GM12878 (cell line): ENCODE measurements around the gene POFUT2. TPM values are rescaled to one million over a fixed set of nuclear protein-coding genes. Genes with fewer than 3 reads are reported as not detected.

ENCODE experiments used
- ATAC-seq: fragments of 200-7000 bp; cut with Tn5 transposase; 3 replicates; pipeline ENCODE4 v1.9.1; 2020; ENCODE audit warnings: mild to moderate bottlenecking, moderate library complexity
- BruUV-seq: library from RNA; stranded (reverse); fragments of 400-500 nt; replicated peaks from 2 replicates; lab custom pipeline; 2021; lab: Mats Ljungman, UMichigan
- CTCF ChIA-PET: fragments of 300-600 bp; sonication (Branson Sonifier 250); formaldehyde crosslinking; extraction: SDS; loops from one replicate; lab custom pipeline; 2021; ENCODE audit warnings: inconsistent platforms; lab: Yijun Ruan, JAX
- POLR2A ChIA-PET: fragments of 350-600 bp; formaldehyde crosslinking; extraction: SDS; loops from one replicate; lab custom pipeline; 2021; ENCODE audit warnings: inconsistent platforms; lab: Charles Lee
- RAD21 ChIA-PET: fragments of 300-600 bp; sonication (Branson Sonifier 250); formaldehyde crosslinking; loops from one replicate; lab custom pipeline; 2023; ENCODE audit warnings: antibody characterized with exemption; ENCODE audit not compliant: unreplicated experiment; lab: Charles Lee
- SMC1A ChIA-PET: fragments of 300-600 bp; sonication (Branson Sonifier 250); formaldehyde crosslinking; loops from one replicate; lab custom pipeline; 2023; ENCODE audit not compliant: unreplicated experiment, uncharacterized antibody; lab: Charles Lee
- DNase-seq: peaks from one replicate; pipeline ENCODE4 v3.0.0-alpha.2; 2011; ENCODE audit warnings: low read depth, low spot score
- FAIRE-seq: peaks from 3 replicates; lab custom pipeline; 2011; peaks lifted over from hg19 to GRCh38; lab: Jason Lieb, UNC
- H2AFZ ChIP-seq: 2 replicates; pipeline ENCODE4 v1.6.0; 2011; ENCODE audit warnings: low read depth, low read length, control low read depth; ENCODE audit not compliant: control insufficient read depth
- H3K27ac ChIP-seq: 2 replicates; pipeline ENCODE4 v1.5.1; 2011; ENCODE audit warnings: control low read depth; ENCODE audit not compliant: control insufficient read depth, insufficient read depth
- H3K27me3 ChIP-seq, 2 experiments: replicated peaks in 1 of 2; 2 replicates each; pipeline versions ENCODE4 v1.6.0 to v1.6.1; 2011; ENCODE audit warnings: low read length in 1 of 2; ENCODE audit not compliant: control insufficient read depth in 2 of 2, insufficient read depth in 2 of 2
- H3K36me3 ChIP-seq, 2 experiments: 2 replicates each; pipeline ENCODE4 v1.5.1; 2011; ENCODE audit warnings: low read length in 1 of 2; ENCODE audit not compliant: control insufficient read depth in 2 of 2, insufficient read depth in 2 of 2
- H3K4me1 ChIP-seq: 2 replicates; pipeline ENCODE4 v1.6.1; 2011; ENCODE audit warnings: mild to moderate bottlenecking, low read length, moderate library complexity, mixed read lengths; ENCODE audit not compliant: control insufficient read depth, insufficient read depth
- H3K4me2 ChIP-seq: 2 replicates; pipeline ENCODE4 v1.6.0; 2011; ENCODE audit warnings: control low read depth; ENCODE audit not compliant: control insufficient read depth, insufficient read depth
- H3K4me3 ChIP-seq: fragments of 200-600 bp; sonication (generic); 2 replicates; pipeline ENCODE4 v1.5.1; 2016
- H3K79me2 ChIP-seq: 2 replicates; pipeline ENCODE4 v1.6.0; 2011; ENCODE audit warnings: low read length; ENCODE audit not compliant: control insufficient read depth, insufficient read depth
- H3K9ac ChIP-seq: 2 replicates; pipeline ENCODE4 v1.8.0; 2011; ENCODE audit warnings: low read length, control low read depth, mixed read lengths; ENCODE audit not compliant: control insufficient read depth, insufficient read depth
- H3K9me3 ChIP-seq: replicated peaks from 3 replicates; pipeline ENCODE4 v1.5.1; 2011; ENCODE audit warnings: mild to moderate bottlenecking, low read length; ENCODE audit not compliant: control insufficient read depth, insufficient read depth
- H4K20me1 ChIP-seq: 2 replicates; pipeline ENCODE4 v1.6.0; 2011; ENCODE audit not compliant: control insufficient read depth, insufficient read depth
- CREB1 ChIP-seq: IDR thresholded peaks from 2 replicates; pipeline ENCODE4 v1.6.1; 2012; ENCODE audit warnings: low read depth, mild to moderate bottlenecking, inconsistent platforms
- GATAD2B ChIP-seq: fragments of 450-650 bp; conservative IDR thresholded peaks from 2 replicates; pipeline ENCODE4 v1.6.1; 2017; ENCODE audit warnings: low read depth, mild to moderate bottlenecking, moderate library complexity
- NKRF ChIP-seq: fragments of 450-650 bp; conservative IDR thresholded peaks from 2 replicates; pipeline ENCODE4 v1.6.1; 2017; ENCODE audit warnings: mild to moderate bottlenecking, moderate library complexity
- NRF1 ChIP-seq: conservative IDR thresholded peaks from 2 replicates; pipeline ENCODE4 v1.6.1; 2011; ENCODE audit warnings: mild to moderate bottlenecking, low read depth, low read length, improper control_type of control experiment
- POLR2A ChIP-seq: IDR thresholded peaks from 2 replicates; pipeline ENCODE4 v1.6.1; 2011; ENCODE audit warnings: low read depth, mild to moderate bottlenecking, low read length
- POLR2AphosphoS5 ChIP-seq: IDR thresholded peaks from 2 replicates; pipeline ENCODE4 v1.6.1; 2011; ENCODE audit warnings: mild to moderate bottlenecking, low read length, inconsistent platforms
- POU2F2 ChIP-seq: IDR thresholded peaks from 3 replicates; pipeline ENCODE4 v1.6.1; 2011; ENCODE audit warnings: low read depth, mild to moderate bottlenecking, low read length, borderline replicate concordance
- TARDBP ChIP-seq: IDR thresholded peaks from 2 replicates; pipeline ENCODE4 v1.6.1; 2016; ENCODE audit warnings: borderline replicate concordance
- TCF7 ChIP-seq: IDR thresholded peaks from 2 replicates; pipeline ENCODE4 v1.6.1; 2014; ENCODE audit warnings: antibody characterized with exemption, borderline replicate concordance
- WGBS: methylation state at CpG from one replicate; pipeline ENCODE4 v1.1.6; 2016; ENCODE audit warnings: low lambda C conversion rate; ENCODE audit not compliant: insufficient replicate concordance, insufficient coverage; ENCODE audit errors: missing lambda C conversion rate; 5-methylcytosine and 5-hydroxymethylcytosine counted together
- in situ Hi-C: fragments of 300-500 bp; cut with MboI; formaldehyde crosslinking; loops from 9 replicates; pipeline ENCODE4 v1.14.3; 2018; ENCODE audit warnings: mixed read lengths
- intact Hi-C: fragments of 100-400 bp; cut with micrococcal nuclease; formaldehyde crosslinking; loops from one replicate; pipeline ENCODE4 v1.14.2; 2022; ENCODE audit not compliant: unreplicated experiment
- polyA plus RNA-seq, 11 experiments: library from polyadenylated mRNA; depleted of rRNA in 4 of 11; unstranded in 6 of 11; stranded (reverse) in 5 of 11; fragments of >200 nt; fragmentation: Nextera tagmentation in 4 of 11; fragmentation: Illumina TruSeq in 1 of 11; extraction: Ambion mirVana in 4 of 11; extraction: Trizol in 1 of 11; gene quantifications; 1 replicate in 1 of 11; 2 replicates in 10 of 11; pipeline versions ENCODE4 v1.2.1 to v1.2.3, GENCODE V29; 2011 to 2016; ENCODE audit warnings: inconsistent platforms in 2 of 11, missing spikeins in 2 of 11, low read depth in 1 of 11
- total RNA-seq, 4 experiments: library from RNA; depleted of rRNA in 3 of 4; stranded (reverse); fragments of >200 nt in 3 of 4; fragmentation: Illumina TruSeq in 1 of 4; extraction: Trizol in 1 of 4; gene quantifications; 2 replicates each; pipeline versions ENCODE4 v1.2.1 to v1.2.3, GENCODE V29; 2013 to 2021
- TF ChIP-seq, protein P1 (sequence below): IDR thresholded peaks from 2 replicates; pipeline ENCODE4 v1.6.1; 2012; ENCODE audit warnings: mild to moderate bottlenecking, low read depth, low read length
- TF ChIP-seq, protein P2 (sequence below): IDR thresholded peaks from 2 replicates; pipeline ENCODE4 v1.6.1; 2011; ENCODE audit warnings: borderline replicate concordance, low read depth, mild to moderate bottlenecking, moderate library complexity, mixed read lengths, low read length; ENCODE audit not compliant: insufficient read depth; ENCODE audit errors: extremely low read length

The POFUT2 gene
- total and polyA plus RNA-seq, 10 of the 15 experiments (the other 5 are each of a cell fraction or from before 2014, with no cell fraction given), result 1.2 to 15.1 (median 6.8) TPM

- TF ChIP-seq, protein P1, sequence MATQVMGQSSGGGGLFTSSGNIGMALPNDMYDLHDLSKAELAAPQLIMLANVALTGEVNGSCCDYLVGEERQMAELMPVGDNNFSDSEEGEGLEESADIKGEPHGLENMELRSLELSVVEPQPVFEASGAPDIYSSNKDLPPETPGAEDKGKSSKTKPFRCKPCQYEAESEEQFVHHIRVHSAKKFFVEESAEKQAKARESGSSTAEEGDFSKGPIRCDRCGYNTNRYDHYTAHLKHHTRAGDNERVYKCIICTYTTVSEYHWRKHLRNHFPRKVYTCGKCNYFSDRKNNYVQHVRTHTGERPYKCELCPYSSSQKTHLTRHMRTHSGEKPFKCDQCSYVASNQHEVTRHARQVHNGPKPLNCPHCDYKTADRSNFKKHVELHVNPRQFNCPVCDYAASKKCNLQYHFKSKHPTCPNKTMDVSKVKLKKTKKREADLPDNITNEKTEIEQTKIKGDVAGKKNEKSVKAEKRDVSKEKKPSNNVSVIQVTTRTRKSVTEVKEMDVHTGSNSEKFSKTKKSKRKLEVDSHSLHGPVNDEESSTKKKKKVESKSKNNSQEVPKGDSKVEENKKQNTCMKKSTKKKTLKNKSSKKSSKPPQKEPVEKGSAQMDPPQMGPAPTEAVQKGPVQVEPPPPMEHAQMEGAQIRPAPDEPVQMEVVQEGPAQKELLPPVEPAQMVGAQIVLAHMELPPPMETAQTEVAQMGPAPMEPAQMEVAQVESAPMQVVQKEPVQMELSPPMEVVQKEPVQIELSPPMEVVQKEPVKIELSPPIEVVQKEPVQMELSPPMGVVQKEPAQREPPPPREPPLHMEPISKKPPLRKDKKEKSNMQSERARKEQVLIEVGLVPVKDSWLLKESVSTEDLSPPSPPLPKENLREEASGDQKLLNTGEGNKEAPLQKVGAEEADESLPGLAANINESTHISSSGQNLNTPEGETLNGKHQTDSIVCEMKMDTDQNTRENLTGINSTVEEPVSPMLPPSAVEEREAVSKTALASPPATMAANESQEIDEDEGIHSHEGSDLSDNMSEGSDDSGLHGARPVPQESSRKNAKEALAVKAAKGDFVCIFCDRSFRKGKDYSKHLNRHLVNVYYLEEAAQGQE, result no peak
- no peak for TF ChIP-seq POLR2AphosphoS5
Measured at GRCh38 chr21:45264912-45265515, 22.7 kb downstream of the POFUT2 start (continued).

DNA sequence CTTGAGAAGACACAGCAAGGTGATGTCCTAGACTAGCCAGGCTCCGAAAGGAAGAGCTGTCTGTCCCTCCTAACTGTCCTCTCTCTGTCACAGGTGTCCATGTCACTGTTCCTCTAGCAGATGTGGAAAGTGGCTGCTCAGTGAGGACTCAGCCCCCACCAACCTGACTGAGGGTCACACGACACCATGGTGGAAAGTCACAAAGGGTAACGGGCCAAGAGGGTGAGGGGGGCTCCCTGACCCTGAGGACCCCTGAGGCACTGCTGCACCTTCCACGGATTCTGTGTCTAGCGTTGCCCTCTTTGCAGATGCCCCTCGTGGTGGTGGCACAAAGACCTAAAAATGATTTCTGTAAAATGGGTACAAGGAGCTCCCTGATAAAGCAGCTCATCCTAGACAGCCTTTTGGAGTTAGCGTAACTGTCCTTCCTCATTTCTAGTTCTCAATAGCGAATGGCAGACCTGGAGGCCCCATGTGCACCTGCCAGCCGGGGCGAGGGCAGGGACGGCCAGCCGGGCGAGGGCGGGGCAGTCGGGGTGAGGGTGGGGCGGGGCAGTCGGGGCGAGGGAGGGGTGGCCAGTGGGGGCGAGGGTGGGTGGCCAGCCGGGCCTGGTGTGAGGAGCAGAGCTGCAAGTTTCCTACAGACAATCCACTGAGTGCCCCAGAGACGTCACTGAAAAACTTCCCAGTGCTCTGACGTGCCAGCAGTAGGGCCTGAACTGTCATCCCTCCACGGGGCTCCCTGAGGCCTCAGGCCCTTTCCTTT lies 23.4 kb downstream of the POFUT2 start:
- no peak overlapping the region for H3K4me2 ChIP-seq
- no peak overlapping the region for H3K27ac ChIP-seq
- H3K27me3 ChIP-seq, result no peaks in the 10 kb centered on the region
- H3K4me1 ChIP-seq, result peaks cover 5% of the 10 kb centered on the region
- no peaks in the 10 kb centered on the region for H3K79me2 ChIP-seq
- intact Hi-C loops (no loop called here), in situ Hi-C loops (no loop called here)
- POLR2A ChIA-PET, result no interaction called here
- FAIRE-seq (no peak), ATAC-seq (no peak), DNase-seq (no peak)
- RAD21 ChIA-PET, result no interaction called here
- no peaks in the 10 kb centered on the region for H3K9me3 ChIP-seq
- SMC1A ChIA-PET, result no interaction called here
- no peaks in the 10 kb centered on the region for H4K20me1 ChIP-seq
- CTCF ChIA-PET, result no interaction called here
- no peak overlapping the region for H3K4me3 ChIP-seq
- TSS peak; percentile 47 for BruUV-seq
- no peak overlapping the region for H2AFZ ChIP-seq
- no peak overlapping the region for H3K9ac ChIP-seq
- WGBS, result 87% methylated on average over 11 of the region's 23 CpGs
- peaks cover 8 to 17% of the 10 kb centered on the region in 2 experiments; a peak in 3 of 4 replicates for H3K36me3 ChIP-seq
- no peak for TF ChIP-seq CREB1
- TF ChIP-seq NRF1, result no peak
- no peak for TF ChIP-seq POLR2A
- no peak for TF ChIP-seq TARDBP
- no peak for TF ChIP-seq TCF7
- no peak for TF ChIP-seq GATAD2B
- TF ChIP-seq POU2F2, result no peak
- TF ChIP-seq, protein P2, sequence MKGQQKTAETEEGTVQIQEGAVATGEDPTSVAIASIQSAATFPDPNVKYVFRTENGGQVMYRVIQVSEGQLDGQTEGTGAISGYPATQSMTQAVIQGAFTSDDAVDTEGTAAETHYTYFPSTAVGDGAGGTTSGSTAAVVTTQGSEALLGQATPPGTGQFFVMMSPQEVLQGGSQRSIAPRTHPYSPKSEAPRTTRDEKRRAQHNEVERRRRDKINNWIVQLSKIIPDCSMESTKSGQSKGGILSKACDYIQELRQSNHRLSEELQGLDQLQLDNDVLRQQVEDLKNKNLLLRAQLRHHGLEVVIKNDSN, result no peak
- TF ChIP-seq NKRF, result no peak
